Spinal cord (tissue), 10 donors: ENCODE results near the gene GMPR2. TPM values are rescaled to one million over a fixed set of nuclear protein-coding genes. Genes with fewer than 3 reads are reported as not detected.

Experiments
- DNase-seq, 6 donors: peaks; one replicate each; pipeline versions ENCODE4 v3.0.0 to v3.0.0-alpha.2; 2013 to 2015; ENCODE audit warnings: low spot score in 6 of 6, low read depth in 4 of 6
- H3K27ac ChIP-seq: one replicate; pipeline ENCODE4 v1.5.1; 2013; ENCODE audit warnings: low read depth, low read length, control low read depth
- H3K27me3 ChIP-seq: one replicate; pipeline ENCODE4 v1.6.1; 2013; ENCODE audit warnings: low read length; ENCODE audit not compliant: control insufficient read depth, insufficient read depth
- H3K36me3 ChIP-seq: one replicate; pipeline ENCODE4 v1.6.1; 2013; ENCODE audit warnings: low read length; ENCODE audit not compliant: control insufficient read depth, insufficient read depth
- H3K4me1 ChIP-seq: one replicate; pipeline ENCODE4 v1.6.1; 2013; ENCODE audit warnings: low read length; ENCODE audit not compliant: control insufficient read depth, insufficient read depth
- H3K4me3 ChIP-seq: one replicate; pipeline ENCODE4 v1.5.1; 2013; ENCODE audit warnings: low read depth, low read length, control low read depth
- H3K9me3 ChIP-seq: one replicate; pipeline ENCODE4 v1.6.1; 2013; ENCODE audit warnings: low read length; ENCODE audit not compliant: control insufficient read depth, insufficient read depth
- WGBS: methylation state at CpG from one replicate; pipeline ENCODE4 v1.1.5; 2013; ENCODE audit warnings: missing lambda C conversion rate; ENCODE audit not compliant: insufficient coverage; 5-methylcytosine and 5-hydroxymethylcytosine counted together
- polyA plus RNA-seq, 2 donors: library from polyadenylated mRNA; unstranded; fragments of 120-200 nt; gene quantifications; one replicate each; pipeline ENCODE4 v1.2.1, GENCODE V29; 2013; ENCODE audit not compliant: insufficient read length in 2 of 2
- total RNA-seq, 2 donors: library from RNA; depleted of rRNA in 1 of 2; stranded (reverse); fragments of 120-200 nt in 1 of 2; fragments of >200 nt in 1 of 2; gene quantifications; one replicate each; pipeline versions ENCODE4 v1.2.3 to v1.2.4, GENCODE V29; 2013 to 2014
- donor health status: healthy.

The GMPR2 gene
- total and polyA plus RNA-seq, 4 donors: 57.5 to 96.9 (median 80.7) TPM

- DNase-seq: no peak
- Histone ChIP-seq H3K4me1 (no peaks in the 10 kb centered on the region), H3K27me3 (no peaks in the 10 kb centered on the region), H3K9me3 (no peaks in the 10 kb centered on the region), H3K36me3 (peaks cover 79% of the 10 kb centered on the region), H3K4me3 (no peak overlapping the region), H3K27ac (no peak overlapping the region)
- 82% methylated on average over 3 of the region's 6 CpGs for WGBS
These were observed 31.1 kb downstream of the GMPR2 start for GRCh38 chr14:24263848-24264247.

- peaks cover 80% of the 10 kb centered on the region for H3K36me3 ChIP-seq
- H3K27me3 ChIP-seq: no peaks in the 10 kb centered on the region
- no peaks in the 10 kb centered on the region for H3K9me3 ChIP-seq
- DNase-seq: no peak
- no peak overlapping the region for H3K27ac ChIP-seq
- WGBS: 69% methylated on average over 5 of the region's 6 CpGs
- no peaks in the 10 kb centered on the region for H3K4me1 ChIP-seq
- no peak overlapping the region for H3K4me3 ChIP-seq
These were observed 31.6 kb downstream of the GMPR2 start for GRCh38 chr14:24264298-24264697.

- DNase-seq: no peak
- Histone ChIP-seq H3K27ac (no peak overlapping the region), H3K27me3 (no peaks in the 10 kb centered on the region), H3K9me3 (no peaks in the 10 kb centered on the region), H3K4me3 (no peak overlapping the region), H3K36me3 (peaks cover 73% of the 10 kb centered on the region), H3K4me1 (peaks cover 6% of the 10 kb centered on the region)
- 90% methylated on average over 18 of the region's 18 CpGs for WGBS
These were observed 33.9 kb downstream of the GMPR2 start for GRCh38 chr14:24266344-24267244.

- Histone ChIP-seq H3K9me3 (no peaks in the 10 kb centered on the region), H3K4me1 (peaks cover 6% of the 10 kb centered on the region), H3K27me3 (no peaks in the 10 kb centered on the region), H3K36me3 (peaks cover 65% of the 10 kb centered on the region), H3K4me3 (no peak overlapping the region), H3K27ac (no peak overlapping the region)
- 89% methylated on average over 9 of the region's 9 CpGs for WGBS
- DNase-seq: no peak
These were observed 34.8 kb downstream of the GMPR2 start for GRCh38 chr14:24267516-24267915.

GRCh38 chr14:24268225-24268624 is 35.5 kb downstream of the GMPR2 start:
- 96% methylated on average over 5 of the region's 9 CpGs for WGBS
- Histone ChIP-seq H3K27ac (no peak overlapping the region), H3K36me3 (peaks cover 60% of the 10 kb centered on the region), H3K4me3 (no peak overlapping the region), H3K27me3 (no peaks in the 10 kb centered on the region), H3K9me3 (no peaks in the 10 kb centered on the region), H3K4me1 (peaks cover 6% of the 10 kb centered on the region)
- no peak for DNase-seq

GRCh38 chr14:24269368-24269767 is 36.6 kb downstream of the GMPR2 start:
- 93% methylated on average over 8 of the region's 8 CpGs for WGBS
- Histone ChIP-seq H3K4me3 (no peak overlapping the region), H3K36me3 (peaks cover 54% of the 10 kb centered on the region), H3K27ac (no peak overlapping the region), H3K9me3 (no peaks in the 10 kb centered on the region), H3K4me1 (peaks cover 6% of the 10 kb centered on the region), H3K27me3 (no peaks in the 10 kb centered on the region)
- no peak for DNase-seq

GRCh38 chr14:24269910-24270536 is 37.3 kb downstream of the GMPR2 start:
- H3K4me3 ChIP-seq: no peak overlapping the region
- peaks cover 6% of the 10 kb centered on the region for H3K4me1 ChIP-seq
- no peaks in the 10 kb centered on the region for H3K9me3 ChIP-seq
- peaks cover 49% of the 10 kb centered on the region for H3K36me3 ChIP-seq
- H3K27ac ChIP-seq: no peak overlapping the region
- 98% methylated on average over 12 of the region's 14 CpGs for WGBS
- DNase-seq: no peak
- H3K27me3 ChIP-seq: no peaks in the 10 kb centered on the region

GRCh38 chr14:24270537-24271133 is 37.9 kb downstream of the GMPR2 start:
- WGBS: 14% methylated on average over 11 of the region's 13 CpGs
- peaks cover 6% of the 10 kb centered on the region for H3K4me1 ChIP-seq
- no peaks in the 10 kb centered on the region for H3K27me3 ChIP-seq
- H3K4me3 ChIP-seq: peak overlapping the region; percentile 86
- peak in 1 of 6 donors; percentile 17 for DNase-seq
- peaks cover 43% of the 10 kb centered on the region for H3K36me3 ChIP-seq
- no peaks in the 10 kb centered on the region for H3K9me3 ChIP-seq
- H3K27ac ChIP-seq: peak overlapping the region; percentile 90

GRCh38 chr14:24271134-24271833 is 38.6 kb downstream of the GMPR2 start, which contains the start of gene RABGGTA:
Gene RABGGTA (minus strand): TSS chr14:24271597. CDS start chr14:24271115, 482 bp downstream.
- DNase-seq: peak; percentile 62 to 97 (median 80)
- peak within 1 kb of the TSS; percentile 90 for H3K27ac ChIP-seq
- H3K36me3 ChIP-seq: peaks cover 37% of the 10 kb centered on the region
- H3K4me1 ChIP-seq: peaks cover 6% of the 10 kb centered on the region
- H3K27me3 ChIP-seq: no peaks in the 10 kb centered on the region
- H3K4me3 ChIP-seq: peak within 1 kb of the TSS; percentile 86
- no peaks in the 10 kb centered on the region for H3K9me3 ChIP-seq
- 0% methylated on average over 54 of the region's 61 CpGs for WGBS
